Caki2 (cell line): Measurements from ENCODE around the gene FILIP1. TPM values are rescaled to one million over a fixed set of nuclear protein-coding genes. Genes with fewer than 3 reads are reported as not detected.
"Not testable (repeated sequence)": the region's sequence is repeated elsewhere in the genome, so short reads cannot be mapped to it uniquely, and the experiment has no call there.

Experiments used
- DNase-seq: peaks from one replicate; pipeline ENCODE4 v3.0.0-alpha.2; 2015; ENCODE audit warnings: low read depth
- in situ Hi-C: cut with HindIII; loops from 2 replicates; pipeline ENCODE4 v1.10.0; 2016; ENCODE audit warnings: low sequenced_read_pairs, low pct_unique_long_range_greater_than_20kb, mixed read lengths
- total RNA-seq: library from RNA; depleted of rRNA; stranded (reverse); fragments of >200 nt; shearing (Covaris generic); gene quantifications from 2 replicates; pipeline ENCODE4 v1.2.3, GENCODE V29; 2014; ENCODE audit warnings: low replicate concordance

Gene FILIP1
- total RNA-seq, 1 experiment from 2014 or later, result 0.10 TPM

GRCh38 chr6:75410564-75410963 is 83.0 kb downstream of the FILIP1 start:
- in situ Hi-C loops, result not testable (repeated sequence)

GRCh38 chr6:75409928-75410327 is 83.7 kb downstream of the FILIP1 start:
- peak; percentile 88 for DNase-seq
- in situ Hi-C loops, result no loop called here

More at GRCh38 chr6:75410564-75410963, 83.0 kb downstream of the FILIP1 start:
- DNase-seq, result not testable (repeated sequence)

- DNase-seq, result no peak
- in situ Hi-C loops, result no loop called here
These were observed 84.3 kb downstream of the FILIP1 start for GRCh38 chr6:75409286-75409685.

- in situ Hi-C loops, result no loop called here
- no peak for DNase-seq
These were observed 90.0 kb downstream of the FILIP1 start for GRCh38 chr6:75403563-75404080.

GRCh38 chr6:75402296-75402695 is 91.3 kb downstream of the FILIP1 start:
- in situ Hi-C loops, result no loop called here
- DNase-seq, result peak; percentile 37

- in situ Hi-C loops, result no loop called here
- DNase-seq, result no peak
These were observed 95.7 kb downstream of the FILIP1 start for GRCh38 chr6:75397656-75398465.

- no peak for DNase-seq
- in situ Hi-C loops, result no loop called here
These were observed 96.4 kb downstream of the FILIP1 start for GRCh38 chr6:75397171-75397570.

- DNase-seq, result no peak
These were observed 97.4 kb downstream of the FILIP1 start for GRCh38 chr6:75396005-75396800.

GRCh38 chr6:75393806-75394205 is 99.8 kb downstream of the FILIP1 start:
- DNase-seq, result no peak
- in situ Hi-C loops, result no loop called here

More at GRCh38 chr6:75396005-75396800, 97.4 kb downstream of the FILIP1 start:
- in situ Hi-C loops, result no loop called here

GRCh38 chr6:75391276-75391675 is 102.3 kb downstream of the FILIP1 start:
- no peak for DNase-seq
- in situ Hi-C loops, result no loop called here

- no peak for DNase-seq
- in situ Hi-C loops, result no loop called here
These were observed 107.4 kb downstream of the FILIP1 start for GRCh38 chr6:75386050-75386770.

GRCh38 chr6:75384116-75384515 is 109.5 kb downstream of the FILIP1 start:
- in situ Hi-C loops, result no loop called here
- no peak for DNase-seq

- in situ Hi-C loops, result no loop called here
- no peak for DNase-seq
These were observed 111.0 kb downstream of the FILIP1 start for GRCh38 chr6:75382634-75382900.

GRCh38 chr6:75381877-75382633 is 111.5 kb downstream of the FILIP1 start:
- in situ Hi-C loops, result no loop called here
- DNase-seq, result peak; percentile 70

- in situ Hi-C loops, result no loop called here
These were observed 114.1 kb downstream of the FILIP1 start for GRCh38 chr6:75379536-75379935.

GRCh38 chr6:75378101-75378500 is 115.5 kb downstream of the FILIP1 start:
- no peak for DNase-seq
- in situ Hi-C loops, result no loop called here

More at GRCh38 chr6:75379536-75379935, 114.1 kb downstream of the FILIP1 start:
- DNase-seq, result no peak

GRCh38 chr6:75377386-75377785 is 116.2 kb downstream of the FILIP1 start:
- no peak for DNase-seq
- in situ Hi-C loops, result no loop called here
